NK-92 (cell line): Measurements from ENCODE around the gene NR2F2.

Experiments used
- DNase-seq: peaks from one replicate; lab custom pipeline; 2025; ENCODE audit not compliant: unreplicated experiment; lab: John Stamatoyannopoulos, UW

NR2F2 gene

GRCh38 chr15:96316953-96317629 is 13.4 kb upstream of the NR2F2 start:
- DNase-seq: no peak

- no peak for DNase-seq
Measured at GRCh38 chr15:96320107-96320506, 10.4 kb upstream of the NR2F2 start.

GRCh38 chr15:96320703-96321638 is 9.5 kb upstream of the NR2F2 start:
- no peak for DNase-seq

GRCh38 chr15:96321639-96322535 is 8.6 kb upstream of the NR2F2 start:
- no peak for DNase-seq

- DNase-seq: no peak
Measured at GRCh38 chr15:96322536-96323318, 7.8 kb upstream of the NR2F2 start.

GRCh38 chr15:96323319-96324145 is 7.0 kb upstream of the NR2F2 start:
- DNase-seq: no peak

- DNase-seq: no peak
Measured at GRCh38 chr15:96324192-96324895, 6.2 kb upstream of the NR2F2 start.

- DNase-seq: no peak
Measured at GRCh38 chr15:96324940-96325540, 5.5 kb upstream of the NR2F2 start.

GRCh38 chr15:96325541-96326327 is 4.8 kb upstream of the NR2F2 start:
- DNase-seq: no peak

GRCh38 chr15:96326328-96327154 is 4.0 kb upstream of the NR2F2 start:
- DNase-seq: no peak

- DNase-seq: no peak
Measured at GRCh38 chr15:96327155-96327741, 3.3 kb upstream of the NR2F2 start.

GRCh38 chr15:96328181-96328876 is 2.2 kb upstream of the NR2F2 start:
- no peak for DNase-seq

- no peak for DNase-seq
Measured at GRCh38 chr15:96328877-96329195, 1.7 kb upstream of the NR2F2 start.

GRCh38 chr15:96329403-96329981 is 1.0 kb upstream of the NR2F2 start:
- no peak for DNase-seq

- DNase-seq: no peak
Measured at GRCh38 chr15:96330064-96330449, 443 bp upstream of the NR2F2 start.
